Activated CD8-positive, alpha-beta memory T cell treated with anti-CD3 and anti-CD28 coated beads, Interleukin-2, amount 50 U/mL, for 48 hours (primary cell): ENCODE data around the gene SHANK1.
"Not testable (repeated sequence)": the region's sequence is repeated elsewhere in the genome, so short reads cannot be mapped to it uniquely, and the experiment has no call there.

ENCODE experiments used
- DNase-seq: peaks from one replicate; pipeline ENCODE4 v3.0.0-alpha.2; 2020

The SHANK1 gene

GRCh38 chr19:50719566-50719965 is at the start of gene SHANK1:
TSS of gene SHANK1 (minus strand) at chr19:50719802. CDS start at chr19:50716919, 2,883 bp downstream.
- DNase-seq: no peak

DNA sequence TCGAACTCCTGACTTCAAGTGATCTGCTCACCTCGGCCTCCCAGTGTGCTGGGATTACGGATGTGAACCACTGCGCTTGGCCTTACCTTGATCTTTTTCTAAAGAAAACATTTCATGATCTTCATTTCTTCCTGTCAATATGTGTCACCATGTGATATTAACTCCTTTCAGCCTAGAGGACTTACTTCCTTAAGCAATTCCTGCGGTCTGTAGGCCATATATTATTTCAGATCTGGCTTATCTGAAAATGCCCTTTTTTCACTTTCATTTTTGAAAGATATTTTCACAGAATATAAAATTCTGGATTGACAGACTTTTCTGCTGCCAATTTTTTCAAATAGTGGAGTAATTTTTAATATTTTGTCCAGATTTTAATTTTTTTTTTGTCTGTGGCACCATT is 48.7 kb upstream of the SHANK1 start:
- DNase-seq: no peak

DNA sequence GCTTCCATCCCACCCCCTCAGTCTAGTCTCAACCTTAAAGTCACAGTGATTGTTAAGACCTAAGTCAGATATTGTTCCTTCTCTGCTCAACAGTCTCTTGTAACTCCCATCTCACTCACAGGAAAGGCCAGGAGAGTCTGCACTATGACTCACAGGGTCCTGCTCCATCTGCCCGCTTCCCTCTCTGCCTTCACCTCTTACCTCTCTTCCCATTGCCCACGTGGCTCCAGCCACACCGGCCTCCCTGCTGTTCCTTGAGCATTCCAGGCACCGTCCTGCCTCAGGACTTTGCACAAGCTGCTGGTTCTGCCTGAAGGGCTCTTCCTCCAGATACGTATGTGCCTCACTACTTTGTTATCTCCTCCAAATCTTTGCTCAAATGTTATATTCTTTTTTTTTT is 47.7 kb upstream of the SHANK1 start:
- DNase-seq: not testable (repeated sequence)

GRCh38 chr19:50766746-50767145 is 47.1 kb upstream of the SHANK1 start:
- DNase-seq: not testable (repeated sequence)

DNA sequence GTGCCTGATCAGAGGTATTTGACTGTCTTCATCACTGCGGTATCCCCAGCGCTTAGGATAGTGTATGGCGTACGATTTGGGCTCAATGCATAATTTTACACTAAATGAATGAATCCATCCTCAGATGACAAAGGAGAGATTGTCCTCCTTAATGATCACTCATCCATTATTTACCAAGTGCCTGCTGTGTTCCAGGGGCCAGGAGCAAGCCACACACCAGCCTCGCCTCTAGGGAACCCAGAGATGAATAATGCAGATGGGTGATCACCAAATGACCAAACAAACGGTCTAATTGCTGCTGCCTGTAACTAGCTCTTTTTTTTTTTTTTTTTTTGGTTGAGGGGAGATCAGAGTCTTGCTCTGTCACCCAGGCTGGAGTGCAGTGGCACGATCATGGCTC is 44.8 kb upstream of the SHANK1 start:
- no peak for DNase-seq

- not testable (repeated sequence) for DNase-seq
Measured at GRCh38 chr19:50763521-50763920, 43.9 kb upstream of the SHANK1 start.

DNA sequence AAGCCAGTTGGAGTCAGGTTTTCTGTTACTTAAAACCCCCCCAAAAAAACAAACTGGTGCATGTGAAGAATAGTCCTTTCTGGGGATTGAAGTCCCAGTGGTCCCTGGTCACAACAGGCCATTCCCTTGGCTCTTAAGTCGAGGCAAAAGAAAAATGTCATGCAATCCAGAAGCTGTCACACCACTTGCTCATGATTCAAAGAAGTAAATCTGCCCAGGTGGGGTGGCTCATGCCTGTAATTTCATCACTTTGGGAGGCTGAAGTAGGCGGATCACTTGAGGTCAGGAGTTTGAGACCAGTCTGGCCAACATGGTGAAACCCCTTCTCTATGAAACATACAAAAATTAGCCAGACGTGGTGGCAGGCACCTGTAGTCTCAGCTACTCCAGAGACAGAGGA is 41.9 kb upstream of the SHANK1 start:
- DNase-seq: not testable (repeated sequence)

- no peak for DNase-seq
Measured at GRCh38 chr19:50759886-50760285, 40.3 kb upstream of the SHANK1 start.

- DNase-seq: not testable (repeated sequence)
Measured at GRCh38 chr19:50759076-50759475, 39.5 kb upstream of the SHANK1 start.

DNA sequence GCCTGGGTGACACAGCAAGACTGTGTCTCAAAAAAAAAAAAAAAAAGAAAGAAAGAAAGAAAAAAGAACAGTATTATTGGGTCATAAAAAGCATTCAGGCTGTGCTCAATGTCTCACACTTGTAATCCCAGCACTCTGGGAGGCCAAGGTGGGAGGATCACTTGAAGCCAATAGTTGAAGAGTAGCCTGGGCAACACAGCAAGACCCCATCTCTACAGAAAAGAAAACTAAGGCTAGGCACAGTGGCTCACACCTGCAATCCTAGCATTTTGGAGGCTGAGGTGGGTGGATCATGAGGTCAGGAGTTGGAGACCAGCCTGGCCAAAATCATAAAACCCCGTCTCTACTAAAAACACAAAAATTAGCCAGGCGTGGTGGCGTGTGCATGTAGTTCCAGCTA is 38.0 kb upstream of the SHANK1 start:
- DNase-seq: not testable (repeated sequence)

- not testable (repeated sequence) for DNase-seq
Measured at GRCh38 chr19:50756244-50756643, 36.6 kb upstream of the SHANK1 start.

GRCh38 chr19:50753879-50754278 is 34.3 kb upstream of the SHANK1 start:
- no peak for DNase-seq

GRCh38 chr19:50750010-50750409 is 30.4 kb upstream of the SHANK1 start:
- no peak for DNase-seq

GRCh38 chr19:50749490-50749889 is 29.9 kb upstream of the SHANK1 start:
- DNase-seq: no peak

DNA sequence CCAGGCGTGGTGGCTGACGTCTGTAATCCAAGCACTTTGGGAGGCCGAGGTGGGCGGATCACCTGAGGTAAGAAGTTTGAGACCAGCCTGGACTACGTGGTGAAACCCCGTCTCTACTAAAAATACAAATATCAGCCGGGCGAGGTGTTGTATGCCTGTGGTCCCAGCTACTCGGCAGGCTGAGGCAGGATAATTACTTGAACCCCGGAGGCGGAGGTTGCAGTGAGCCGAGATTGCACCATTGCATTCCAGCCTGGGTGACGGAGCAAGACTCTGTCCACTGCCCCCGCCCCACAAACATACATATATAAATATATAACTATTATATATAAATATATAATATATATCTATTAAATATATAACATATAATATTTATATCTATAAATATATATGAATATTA is 27.5 kb upstream of the SHANK1 start:
- DNase-seq: not testable (repeated sequence)

DNA sequence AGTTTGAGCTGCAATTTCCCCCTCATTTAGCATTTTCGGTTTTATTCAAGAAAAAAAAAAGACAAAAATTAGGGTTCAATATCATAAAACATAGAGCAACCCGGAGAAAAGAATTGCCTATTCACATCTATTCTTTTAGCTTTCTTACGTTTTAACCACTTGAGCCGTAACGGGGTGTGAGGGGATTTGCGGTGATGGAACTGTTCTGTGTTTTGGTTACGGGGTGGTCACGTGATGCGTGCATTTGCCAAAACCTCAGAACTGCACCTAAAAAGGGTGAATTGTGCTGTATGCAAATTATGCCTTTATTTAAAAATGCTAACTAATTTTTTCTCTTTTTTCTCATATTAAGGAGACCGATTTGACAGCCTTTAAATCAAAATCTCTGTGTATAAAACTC is 25.6 kb upstream of the SHANK1 start:
- no peak for DNase-seq

GRCh38 chr19:50743537-50743936 is 23.9 kb upstream of the SHANK1 start:
- no peak for DNase-seq

DNA sequence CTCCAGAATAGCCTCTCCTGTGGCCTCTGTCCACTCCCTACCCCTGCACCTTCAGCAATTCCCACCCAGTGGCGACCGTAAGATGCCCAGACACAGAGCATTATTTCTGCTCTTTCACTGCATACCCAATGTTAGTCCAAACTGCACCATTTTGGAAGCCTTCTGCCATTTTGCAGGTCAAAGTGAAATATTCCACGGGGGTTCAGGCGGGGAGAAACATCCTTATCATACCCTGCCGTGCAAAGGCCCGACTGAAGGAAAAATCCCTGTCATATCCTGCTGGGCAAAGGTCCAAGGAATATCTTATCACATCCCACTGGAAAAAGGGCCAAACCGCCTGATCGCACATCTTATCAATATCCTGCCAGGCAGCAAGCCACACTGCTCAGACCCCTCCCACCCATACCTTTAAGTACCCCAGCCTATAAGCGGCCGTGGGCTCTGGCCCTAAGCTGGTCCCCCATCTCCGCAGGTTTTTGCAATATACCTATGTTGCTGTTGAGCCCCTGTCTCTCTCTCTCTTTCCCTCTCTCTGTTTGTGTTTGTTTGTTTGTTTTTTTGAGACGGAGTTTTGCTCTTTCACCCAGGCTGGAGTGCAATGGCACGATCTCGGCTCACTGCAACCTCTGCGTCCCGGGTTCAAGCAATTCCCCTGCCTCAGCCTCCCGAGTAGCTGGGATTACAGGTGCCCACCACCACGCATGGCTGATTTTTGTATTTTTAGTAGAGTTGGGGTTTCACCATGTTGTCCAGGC is 21.8 kb upstream of the SHANK1 start:
- no peak for DNase-seq

GRCh38 chr19:50739914-50740426 is 20.4 kb upstream of the SHANK1 start:
- no peak for DNase-seq

DNA sequence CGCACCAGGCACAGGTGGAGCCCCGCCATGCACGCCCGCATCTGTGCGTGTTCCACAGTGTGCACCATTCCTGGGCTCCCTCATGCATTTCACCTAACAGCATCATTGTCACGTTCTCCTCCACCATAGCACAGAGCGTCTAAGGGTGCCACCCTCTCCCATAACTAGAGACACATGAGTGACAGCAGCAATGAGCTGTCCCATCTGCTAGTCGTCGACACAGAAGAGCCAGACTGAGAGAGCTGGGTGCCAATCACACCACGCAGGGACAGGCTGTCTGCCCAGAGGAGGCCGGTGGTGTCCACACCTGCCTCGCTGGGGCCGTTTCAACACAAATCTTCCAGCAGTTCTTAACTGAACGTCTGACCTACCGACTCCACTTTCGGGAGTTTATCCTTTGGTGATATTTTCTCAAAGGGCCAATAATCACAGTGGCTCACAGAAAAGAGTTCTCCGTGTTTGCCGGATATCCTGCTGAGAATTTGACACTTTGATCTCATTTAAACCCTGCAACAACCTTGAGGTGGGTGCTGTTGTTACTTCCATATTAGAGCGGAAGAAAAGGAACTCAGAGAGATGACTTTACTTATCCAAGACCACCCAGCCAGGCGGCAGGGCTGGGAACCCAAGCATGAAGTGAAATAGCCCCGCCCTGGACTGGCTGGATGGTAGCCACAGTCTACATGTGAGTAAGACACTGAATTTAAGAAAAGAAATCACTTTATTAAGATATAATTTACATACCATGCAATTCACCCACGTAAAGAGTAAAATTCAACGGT is 19.7 kb upstream of the SHANK1 start:
- DNase-seq: no peak

- DNase-seq: no peak
Measured at GRCh38 chr19:50736338-50736737, 16.7 kb upstream of the SHANK1 start.

GRCh38 chr19:50735869-50736268 is 16.3 kb upstream of the SHANK1 start:
- no peak for DNase-seq

- no peak for DNase-seq
Measured at GRCh38 chr19:50729894-50730293, 10.3 kb upstream of the SHANK1 start.
